Ovary (tissue), 3 donors: ENCODE measurements around the gene DAZL.

ENCODE experiments used
- EP300 ChIP-seq: sonication (generic); formaldehyde crosslinking; IDR thresholded peaks from one replicate; pipeline ENCODE4 v1.6.1; 2017; ENCODE audit warnings: antibody characterized with exemption
- POLR2A ChIP-seq: fragments of 450-650 bp; IDR thresholded peaks from one replicate; pipeline ENCODE4 v1.6.1; 2017; ENCODE audit warnings: antibody characterized with exemption, mild to moderate bottlenecking, moderate library complexity
- TF ChIP-seq, protein P1 (sequence below), 3 donors: fragments of 450-650 bp in 2 of 3; fragments of 200-600 bp in 1 of 3; IDR thresholded peaks; one replicate each; pipeline versions ENCODE4 v1.5.1 to v1.8.0; 2016 to 2022; ENCODE audit warnings: antibody characterized with exemption in 3 of 3, mild to moderate bottlenecking in 1 of 3
- donor health status: DM: no; HTN: no; CAD: no.

DNA sequence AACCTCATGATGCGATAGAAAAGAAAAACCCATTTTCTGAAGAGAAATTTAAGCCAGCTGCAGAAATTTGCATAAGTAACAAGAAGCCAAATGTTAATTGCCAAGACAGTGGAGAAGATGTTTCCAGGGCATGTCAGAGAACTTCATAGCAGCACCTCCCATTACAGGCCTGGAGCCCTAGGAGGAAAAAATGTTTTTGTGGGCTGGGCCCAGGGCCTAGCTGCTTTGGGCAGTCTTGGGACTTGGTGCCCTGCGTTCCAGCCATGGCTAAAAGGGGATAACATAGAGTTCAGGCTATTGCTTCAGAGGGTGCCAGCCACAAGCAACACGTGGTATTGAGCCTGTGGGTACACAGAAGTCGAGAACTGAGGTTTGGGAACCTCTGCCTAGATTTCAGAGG lies 10.9 kb upstream of the DAZL start:
- TF ChIP-seq, protein P1, sequence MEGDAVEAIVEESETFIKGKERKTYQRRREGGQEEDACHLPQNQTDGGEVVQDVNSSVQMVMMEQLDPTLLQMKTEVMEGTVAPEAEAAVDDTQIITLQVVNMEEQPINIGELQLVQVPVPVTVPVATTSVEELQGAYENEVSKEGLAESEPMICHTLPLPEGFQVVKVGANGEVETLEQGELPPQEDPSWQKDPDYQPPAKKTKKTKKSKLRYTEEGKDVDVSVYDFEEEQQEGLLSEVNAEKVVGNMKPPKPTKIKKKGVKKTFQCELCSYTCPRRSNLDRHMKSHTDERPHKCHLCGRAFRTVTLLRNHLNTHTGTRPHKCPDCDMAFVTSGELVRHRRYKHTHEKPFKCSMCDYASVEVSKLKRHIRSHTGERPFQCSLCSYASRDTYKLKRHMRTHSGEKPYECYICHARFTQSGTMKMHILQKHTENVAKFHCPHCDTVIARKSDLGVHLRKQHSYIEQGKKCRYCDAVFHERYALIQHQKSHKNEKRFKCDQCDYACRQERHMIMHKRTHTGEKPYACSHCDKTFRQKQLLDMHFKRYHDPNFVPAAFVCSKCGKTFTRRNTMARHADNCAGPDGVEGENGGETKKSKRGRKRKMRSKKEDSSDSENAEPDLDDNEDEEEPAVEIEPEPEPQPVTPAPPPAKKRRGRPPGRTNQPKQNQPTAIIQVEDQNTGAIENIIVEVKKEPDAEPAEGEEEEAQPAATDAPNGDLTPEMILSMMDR (IDR thresholded peaks at IDR 0.05) = no peak
- TF ChIP-seq POLR2A = no peak
- TF ChIP-seq EP300 = no peak
